H1 (cell line): ENCODE measurements around the gene ADM5. TPM values are rescaled to one million over a fixed set of nuclear protein-coding genes. Genes with fewer than 3 reads are reported as not detected.

Experiments used
- CTCF ChIA-PET: fragments of 300-600 bp; sonication (Branson Sonifier 250); formaldehyde crosslinking; loops from one replicate; lab custom pipeline; 2021; ENCODE audit not compliant: partially characterized antibody; lab: Charles Lee
- POLR2A ChIA-PET: fragments of 300-600 bp; sonication (Branson Sonifier 250); formaldehyde crosslinking; loops from one replicate; lab custom pipeline; 2021; ENCODE audit warnings: inconsistent platforms; ENCODE audit not compliant: partially characterized antibody; lab: Charles Lee
- DNase-seq, 2 experiments: peaks; one replicate each; pipeline versions ENCODE4 v3.0.0 to v3.0.0-alpha.2; 2010 to 2022; ENCODE audit warnings: low spot score in 2 of 2, low read depth in 1 of 2, mixed read lengths in 1 of 2
- FAIRE-seq: peaks from 2 replicates; lab custom pipeline; 2011; peaks lifted over from hg19 to GRCh38; lab: Jason Lieb, UNC
- H2AFZ ChIP-seq: 2 replicates; pipeline ENCODE4 v1.8.1; 2012; ENCODE audit warnings: low read length, inconsistent platforms
- H2AK5ac ChIP-seq: 2 replicates; pipeline ENCODE4 v1.6.1; 2013; ENCODE audit warnings: low read depth, low read length
- H2BK120ac ChIP-seq: replicated peaks from 2 replicates; pipeline ENCODE3; 2013; ENCODE audit warnings: low read depth, low read length, inconsistent platforms
- H2BK12ac ChIP-seq: 2 replicates; pipeline ENCODE4 v1.6.1; 2013; ENCODE audit warnings: low read depth, low read length
- H2BK15ac ChIP-seq: 2 replicates; pipeline ENCODE4 v1.6.1; 2013; ENCODE audit warnings: low read length
- H2BK20ac ChIP-seq: 2 replicates; pipeline ENCODE4 v1.6.1; 2013; ENCODE audit warnings: low read length
- H2BK5ac ChIP-seq: 2 replicates; pipeline ENCODE4 v1.6.1; 2013; ENCODE audit warnings: low read depth, low read length
- H3K14ac ChIP-seq: 2 replicates; pipeline ENCODE4 v1.6.1; 2013; ENCODE audit warnings: inconsistent platforms; ENCODE audit not compliant: insufficient read length
- H3K18ac ChIP-seq: 2 replicates; pipeline ENCODE4 v1.6.1; 2013; ENCODE audit warnings: low read length; ENCODE audit errors: extremely low read depth
- H3K23ac ChIP-seq: 2 replicates; pipeline ENCODE4 v1.6.1; 2013; ENCODE audit warnings: inconsistent platforms; ENCODE audit not compliant: insufficient read length
- H3K23me2 ChIP-seq: 2 replicates; pipeline ENCODE4 v1.6.1; 2013; ENCODE audit warnings: low read depth, low read length
- H3K27ac ChIP-seq: 2 replicates; pipeline ENCODE4 v1.6.1; 2011; ENCODE audit warnings: low read depth, low read length, inconsistent platforms
- H3K27me3 ChIP-seq, 4 experiments: replicated peaks in 1 of 4; 1 replicate in 1 of 4; 2 replicates in 3 of 4; pipeline versions ENCODE4 v1.6.1 to v1.8.1; 2011 to 2013; ENCODE audit warnings: low read length in 3 of 4, mild to moderate bottlenecking in 3 of 4, inconsistent platforms in 2 of 4, mixed read lengths in 2 of 4, moderate library complexity in 1 of 4; ENCODE audit not compliant: control insufficient read depth in 3 of 4, insufficient read depth in 3 of 4; ENCODE audit errors: extremely low read depth in 1 of 4
- H3K36me3 ChIP-seq, 4 experiments: 2 replicates each; pipeline versions ENCODE4 v1.6.1 to v1.8.1; 2011 to 2013; ENCODE audit warnings: mild to moderate bottlenecking in 4 of 4, low read length in 3 of 4, moderate library complexity in 2 of 4, control low read depth in 1 of 4, inconsistent platforms in 1 of 4; ENCODE audit not compliant: insufficient read depth in 4 of 4, control insufficient read depth in 2 of 4
- H3K4ac ChIP-seq: replicated peaks from 2 replicates; pipeline ENCODE3; 2013; ENCODE audit warnings: low read length, low read depth, mixed read lengths, inconsistent platforms; ENCODE audit not compliant: insufficient read length
- H3K4me1 ChIP-seq, 4 experiments: replicated peaks in 1 of 4; 1 replicate in 1 of 4; 2 replicates in 3 of 4; pipeline versions ENCODE4 v1.6.1 to v1.8.1; 2011 to 2013; ENCODE audit warnings: low read length in 3 of 4, inconsistent platforms in 2 of 4, mixed read lengths in 1 of 4; ENCODE audit not compliant: insufficient read depth in 4 of 4, control insufficient read depth in 3 of 4
- H3K4me2 ChIP-seq, 2 experiments: 2 replicates each; pipeline versions ENCODE4 v1.6.1 to v1.8.1; 2011 to 2013; ENCODE audit warnings: low read depth in 2 of 2, low read length in 2 of 2, control low read depth in 1 of 2, inconsistent platforms in 1 of 2, mild to moderate bottlenecking in 1 of 2; ENCODE audit not compliant: insufficient read depth in 1 of 2
- H3K4me3 ChIP-seq, 4 experiments: fragments of 200-600, 300-600 bp in 1 of 4; sonication (generic), shearing (Covaris generic), sonication (Bioruptor Twin) in 1 of 4; 2 replicates each; pipeline versions ENCODE4 v1.5.1 to v1.8.1; 2011 to 2016; ENCODE audit warnings: low read length in 4 of 4, low read depth in 3 of 4, control low read depth in 2 of 4, inconsistent platforms in 2 of 4, mild to moderate bottlenecking in 2 of 4, mixed read lengths in 1 of 4, moderate library complexity in 1 of 4; ENCODE audit not compliant: insufficient read depth in 2 of 4; ENCODE audit errors: extremely low read depth in 1 of 4
- H3K56ac ChIP-seq: replicated peaks from 2 replicates; pipeline ENCODE3; 2013; ENCODE audit warnings: low read depth, mild to moderate bottlenecking, mixed read lengths, low read length, inconsistent platforms; ENCODE audit not compliant: insufficient read length
- H3K79me1 ChIP-seq: 2 replicates; pipeline ENCODE4 v1.6.1; 2013; ENCODE audit warnings: low read depth, low read length, control low read depth
- H3K79me2 ChIP-seq, 2 experiments: 2 replicates each; pipeline versions ENCODE4 v1.6.1 to v1.8.1; 2012 to 2013; ENCODE audit warnings: low read length in 2 of 2, mild to moderate bottlenecking in 2 of 2, inconsistent platforms in 1 of 2; ENCODE audit not compliant: insufficient read depth in 2 of 2, control insufficient read depth in 1 of 2
- H3K9ac ChIP-seq, 4 experiments: replicated peaks in 1 of 4; 1 replicate in 1 of 4; 2 replicates in 3 of 4; pipeline versions ENCODE4 v1.6.1 to v1.8.1; 2011 to 2013; ENCODE audit warnings: low read depth in 3 of 4, low read length in 3 of 4, control low read depth in 2 of 4, mild to moderate bottlenecking in 2 of 4, moderate library complexity in 2 of 4, inconsistent platforms in 1 of 4; ENCODE audit errors: extremely low read depth in 1 of 4
- H3K9me3 ChIP-seq, 2 experiments: 2 replicates each; pipeline versions ENCODE4 v1.6.1 to v1.8.1; 2012 to 2013; ENCODE audit warnings: mild to moderate bottlenecking in 2 of 2, moderate library complexity in 2 of 2, control low read depth in 1 of 2, inconsistent platforms in 1 of 2, low read depth in 1 of 2, low read length in 1 of 2, mixed read lengths in 1 of 2; ENCODE audit not compliant: insufficient read depth in 2 of 2
- H4K20me1 ChIP-seq, 2 experiments: replicated peaks in 1 of 2; 2 replicates each; pipeline versions ENCODE3 to v1.8.1; 2011 to 2013; ENCODE audit warnings: inconsistent platforms in 2 of 2, low read length in 2 of 2, mild to moderate bottlenecking in 1 of 2; ENCODE audit not compliant: insufficient read depth in 2 of 2, control insufficient read depth in 1 of 2
- H4K5ac ChIP-seq: 2 replicates; pipeline ENCODE4 v1.6.1; 2013; ENCODE audit warnings: low read length, low read depth, mixed read lengths, inconsistent platforms; ENCODE audit not compliant: insufficient read length
- H4K8ac ChIP-seq: 2 replicates; pipeline ENCODE4 v1.8.0; 2013; ENCODE audit warnings: mild to moderate bottlenecking, moderate library complexity, low read length, inconsistent platforms; ENCODE audit not compliant: insufficient read depth; ENCODE audit errors: extremely low read depth
- H4K91ac ChIP-seq: replicated peaks from 2 replicates; pipeline ENCODE3; 2013; ENCODE audit warnings: low read length, mixed read lengths, inconsistent platforms; ENCODE audit not compliant: insufficient read length
- ATF2 ChIP-seq: IDR thresholded peaks from 2 replicates; pipeline ENCODE4 v1.6.1; 2012; ENCODE audit warnings: low read length, inconsistent platforms
- CREB1 ChIP-seq: IDR thresholded peaks from 2 replicates; pipeline ENCODE4 v1.6.1; 2012; ENCODE audit warnings: inconsistent platforms
- CTBP2 ChIP-seq: IDR thresholded peaks from 2 replicates; pipeline ENCODE4 v1.7.0; 2011; ENCODE audit warnings: borderline replicate concordance, mild to moderate bottlenecking, moderate library complexity, mixed read lengths, low read length; ENCODE audit not compliant: insufficient read depth, insufficient read length
- POU5F1 ChIP-seq: IDR thresholded peaks from 2 replicates; pipeline ENCODE4 v1.6.1; 2011; ENCODE audit warnings: low read depth, mild to moderate bottlenecking, low read length, moderate library complexity
- RAD21 ChIP-seq, 2 experiments: IDR thresholded peaks in 1 of 2; conservative IDR thresholded peaks in 1 of 2; 2 replicates each; pipeline ENCODE4 v1.6.1; 2011; ENCODE audit warnings: low read depth in 2 of 2, low read length in 2 of 2, improper control_type of control experiment in 1 of 2, inconsistent platforms in 1 of 2, mild to moderate bottlenecking in 1 of 2, moderate library complexity in 1 of 2
- SP2 ChIP-seq: IDR thresholded peaks from 2 replicates; pipeline ENCODE4 v1.6.1; 2012; ENCODE audit warnings: mild to moderate bottlenecking, low read length, inconsistent platforms
- SP4 ChIP-seq: IDR thresholded peaks from 2 replicates; pipeline ENCODE4 v1.6.1; 2012; ENCODE audit warnings: low read length, inconsistent platforms
- TAF1 ChIP-seq: IDR thresholded peaks from 2 replicates; pipeline ENCODE4 v1.6.1; 2011; ENCODE audit warnings: mild to moderate bottlenecking, low read depth, low read length
- WGBS, 2 experiments: shearing (Covaris generic) in 1 of 2; methylation state at CpG; one replicate each; pipeline versions ENCODE4 v1.1.6 to v1.1.7; 2013 to 2015; ENCODE audit warnings: low lambda C conversion rate in 2 of 2, mixed read lengths in 2 of 2, inconsistent platforms in 1 of 2, low coverage in 1 of 2, missing lambda C conversion rate in 1 of 2; ENCODE audit not compliant: insufficient replicate concordance in 2 of 2, insufficient coverage in 1 of 2, insufficient read length in 1 of 2; ENCODE audit errors: extremely low coverage in 1 of 2, missing lambda C conversion rate in 1 of 2; 5-methylcytosine and 5-hydroxymethylcytosine counted together
- polyA plus RNA-seq, 7 experiments: library from polyadenylated mRNA; depleted of rRNA in 3 of 7; stranded (reverse) in 5 of 7; unstranded in 2 of 7; fragments of >200 nt in 5 of 7; fragments of 200-250 nt in 2 of 7; gene quantifications; 1 replicate in 5 of 7; 2 replicates in 1 of 7; 4 replicates in 1 of 7; pipeline versions ENCODE4 v1.2.1 to v1.2.3, GENCODE V29; 2011 to 2013; ENCODE audit warnings: missing spikeins in 2 of 7, mixed read lengths in 2 of 7
- total RNA-seq: library from RNA; stranded (reverse); fragmentation: NEBNext Ultra II Directional; extraction: Animal tissue kit (Norgen Biotek cat#: 25700); gene quantifications from 2 replicates; pipeline ENCODE4 v1.2.1, GENCODE V29; 2021

ADM5 gene
- total and polyA plus RNA-seq, 2 of the 8 experiments (the other 6 are each of a cell fraction or from before 2014, with no cell fraction given) = 2.5 to 2.6 TPM

GRCh38 chr19:49664171-49665035 is 25.0 kb upstream of the ADM5 start:
- 2% methylated on average over 49 of the region's 53 CpGs; no CpG with 5 or more reads in 1 of the 2 experiments for WGBS, 2 experiments
- Histone ChIP-seq H3K4me1 (peaks cover 0 to 7% (median 2%) of the 10 kb centered on the region in 4 experiments; a peak in 4 of 7 replicates), H2BK20ac (no peak overlapping the region), H4K91ac (peak overlapping the region; percentile 8), H2BK120ac (no peak overlapping the region), H2AFZ (no peak overlapping the region), H3K4ac (peak overlapping the region; percentile 58), H3K9me3 (peaks cover 9 to 11% of the 10 kb centered on the region in 2 experiments), H3K4me2 (peak overlapping the region; percentile 85 to 89), H4K8ac (0 out of 2 replicates have a peak overlapping the region, but pooled peaks have one; percentile 4), H4K20me1 (peaks cover 9 to 11% of the 10 kb centered on the region in 2 experiments), H3K23ac (no peak overlapping the region), H3K4me3 (peak overlapping the region; percentile 89 to 98 (median 96)), H2AK5ac (peak overlapping the region; percentile 66; the same call in 1 of the 2 replicates), H3K14ac (no peak overlapping the region), H3K27me3 (no peaks in the 10 kb centered on the region), H2BK12ac (peak overlapping the region; percentile 43; the same call in 1 of the 2 replicates), H3K79me2 (peaks cover 5 to 32% of the 10 kb centered on the region in 2 experiments; a peak in 2 of 4 replicates), H3K36me3 (peaks cover 16 to 41% (median 32%) of the 10 kb centered on the region in 4 experiments; a peak in 7 of 8 replicates), H3K56ac (peak overlapping the region; percentile 86), H2BK5ac (peak overlapping the region; percentile 86), H3K18ac (peak overlapping the region; percentile 96), H3K79me1 (peaks cover 5% of the 10 kb centered on the region), H3K9ac (peak overlapping the region in 3 of 4 experiments; percentile 49 to 92 (median 76); a peak in 6 of 7 replicates), H4K5ac (peak overlapping the region; percentile 90), H3K27ac (peak overlapping the region; percentile 72), H2BK15ac (peak overlapping the region; percentile 72; the same call in 1 of the 2 replicates), H3K23me2 (peaks cover 15% of the 10 kb centered on the region)
- FAIRE-seq (no peak), DNase-seq (peak; percentile 82 to 96)
- CTCF ChIA-PET = interaction anchor here (0.7 to 2.3 kb wide), 11 partner anchors 8 to 39 kb away, joined by 3 to 13 read pairs (median 4); partner anchors contain the start of gene ADM5
- POLR2A ChIA-PET = interaction anchor here (0.5 to 18.0 kb wide), 19 partner anchors 9 to 161 kb away, joined by 3 to 275 read pairs (median 4); partner anchors contain the start of genes ADM5, CPT1C, FUZ and NOSIP
- TF ChIP-seq SP2 (no peak), SP4 (peak; percentile 36; the same call in 1 of the 2 replicates), POU5F1 (no peak), CTBP2 (no peak), CREB1 (peak; percentile 48; the same call in 1 of the 2 replicates), ATF2 (no peak), RAD21 (IDR thresholded peaks at IDR 0.05 in 1 of 2, conservative IDR thresholded peaks at IDR 0.05 in 1 of 2; ENCODE audit: low read depth in 2 of 2, low read length in 2 of 2) (no peak), TAF1 (0 out of 2 replicates have a peak, but pooled peaks have one; percentile 43)
